ENCODE measurements around the gene GPR26.

The GPR26 gene

GRCh38 chr10:123666318-123667236 is at the start of gene GPR26:
Gene GPR26, plus strand, starts transcription at chr10:123666355. Its CDS starts 53 bp downstream, at chr10:123666408.
- DNase-seq (ENCODE audit: low read depth): peak; percentile 11
- TF ChIP-seq CTCF (conservative IDR thresholded peaks at IDR 0.05; ENCODE audit: low read length): no peak
- H3K4me3 ChIP-seq (ENCODE audit: low read length): no peak within 1 kb of the TSS

- H3K4me3 ChIP-seq (ENCODE audit: low read length): no peak overlapping the region
- no peak for TF ChIP-seq CTCF (conservative IDR thresholded peaks at IDR 0.05; ENCODE audit: low read length)
These were observed 47.9 kb upstream of the GPR26 start for GRCh38 chr10:123618224-123618623.

GRCh38 chr10:123619067-123619855 is 46.9 kb upstream of the GPR26 start:
- no peak for TF ChIP-seq CTCF (conservative IDR thresholded peaks at IDR 0.05; ENCODE audit: low read length)
- no peak for DNase-seq (ENCODE audit: low read depth)
- H3K4me3 ChIP-seq (ENCODE audit: low read length): no peak overlapping the region

More at GRCh38 chr10:123618224-123618623, 47.9 kb upstream of the GPR26 start:
- DNase-seq (ENCODE audit: low read depth): no peak

GRCh38 chr10:123620621-123621020 is 45.5 kb upstream of the GPR26 start:
- no peak for TF ChIP-seq CTCF (conservative IDR thresholded peaks at IDR 0.05; ENCODE audit: low read length)
- no peak for DNase-seq (ENCODE audit: low read depth)
- no peak overlapping the region for H3K4me3 ChIP-seq (ENCODE audit: low read length)

GRCh38 chr10:123621492-123621891 is 44.7 kb upstream of the GPR26 start:
- no peak for TF ChIP-seq CTCF (conservative IDR thresholded peaks at IDR 0.05; ENCODE audit: low read length)
- DNase-seq (ENCODE audit: low read depth): peak; percentile 43
- H3K4me3 ChIP-seq (ENCODE audit: low read length): no peak overlapping the region

- TF ChIP-seq CTCF (conservative IDR thresholded peaks at IDR 0.05; ENCODE audit: low read length): no peak
- no peak overlapping the region for H3K4me3 ChIP-seq (ENCODE audit: low read length)
- DNase-seq (ENCODE audit: low read depth): peak; percentile 79
These were observed 44.2 kb upstream of the GPR26 start for GRCh38 chr10:123621916-123622315.

Data from AG10803 (cell line).